ENCODE results near the gene HMGB2.

The HMGB2 gene

GRCh38 chr4:173334085-173334890 lies at the start of gene HMGB2:
Gene HMGB2 (minus strand): TSS chr4:173334358. CDS start chr4:173333649, 709 bp downstream.
- DNase-seq = peak; percentile 100

- DNase-seq = no peak
These were observed 48.2 kb upstream of the HMGB2 start for GRCh38 chr4:173382349-173382748.

GRCh38 chr4:173381610-173382009 lies 47.5 kb upstream of the HMGB2 start:
- no peak for DNase-seq

- no peak for DNase-seq
These were observed 46.8 kb upstream of the HMGB2 start for GRCh38 chr4:173380987-173381386.

- no peak for DNase-seq
These were observed 45.8 kb upstream of the HMGB2 start for GRCh38 chr4:173379929-173380328.

GRCh38 chr4:173374588-173374987 lies 40.4 kb upstream of the HMGB2 start:
- DNase-seq = no peak

GRCh38 chr4:173371292-173372192 lies 37.4 kb upstream of the HMGB2 start:
- DNase-seq = peak; percentile 37

- peak; percentile 97 for DNase-seq
These were observed 36.5 kb upstream of the HMGB2 start, which contains the start of gene SAP30 for GRCh38 chr4:173370477-173371291. Gene SAP30 (plus strand): TSS chr4:173370954. CDS start chr4:173371183, 229 bp downstream.

- no peak for DNase-seq
These were observed 35.9 kb upstream of the HMGB2 start for GRCh38 chr4:173370130-173370476.

GRCh38 chr4:173367946-173368345 lies 33.8 kb upstream of the HMGB2 start:
- DNase-seq = no peak

- DNase-seq = no peak
These were observed 33.1 kb upstream of the HMGB2 start for GRCh38 chr4:173367285-173367684.

GRCh38 chr4:173365359-173365996 lies 31.3 kb upstream of the HMGB2 start:
- DNase-seq = no peak

GRCh38 chr4:173362666-173363065 lies 28.5 kb upstream of the HMGB2 start:
- no peak for DNase-seq

GRCh38 chr4:173360587-173361221 lies 26.5 kb upstream of the HMGB2 start:
- DNase-seq = no peak

GRCh38 chr4:173357939-173358338 lies 23.8 kb upstream of the HMGB2 start:
- no peak for DNase-seq

- no peak for DNase-seq
These were observed 13.3 kb upstream of the HMGB2 start for GRCh38 chr4:173347467-173347866.

GRCh38 chr4:173346074-173346473 lies 11.9 kb upstream of the HMGB2 start:
- DNase-seq = no peak

- no peak for DNase-seq
These were observed 11.5 kb upstream of the HMGB2 start for GRCh38 chr4:173345648-173346047.

- no peak for DNase-seq
These were observed 9.8 kb upstream of the HMGB2 start for GRCh38 chr4:173343832-173344397.

GRCh38 chr4:173337463-173337862 lies 3.3 kb upstream of the HMGB2 start:
- no peak for DNase-seq

Data from GDM1 (cell line).